HG02588 (cell line): Measurements from ENCODE around the gene SPDEF.

Source experiments
- ATAC-seq: cut with Tn5 transposase; IDR thresholded peaks from one replicate; pipeline ENCODE4 v1.9.1; 2021; ENCODE audit warnings: mild to moderate bottlenecking, moderate library complexity; ENCODE audit not compliant: unreplicated experiment

Gene SPDEF

DNA sequence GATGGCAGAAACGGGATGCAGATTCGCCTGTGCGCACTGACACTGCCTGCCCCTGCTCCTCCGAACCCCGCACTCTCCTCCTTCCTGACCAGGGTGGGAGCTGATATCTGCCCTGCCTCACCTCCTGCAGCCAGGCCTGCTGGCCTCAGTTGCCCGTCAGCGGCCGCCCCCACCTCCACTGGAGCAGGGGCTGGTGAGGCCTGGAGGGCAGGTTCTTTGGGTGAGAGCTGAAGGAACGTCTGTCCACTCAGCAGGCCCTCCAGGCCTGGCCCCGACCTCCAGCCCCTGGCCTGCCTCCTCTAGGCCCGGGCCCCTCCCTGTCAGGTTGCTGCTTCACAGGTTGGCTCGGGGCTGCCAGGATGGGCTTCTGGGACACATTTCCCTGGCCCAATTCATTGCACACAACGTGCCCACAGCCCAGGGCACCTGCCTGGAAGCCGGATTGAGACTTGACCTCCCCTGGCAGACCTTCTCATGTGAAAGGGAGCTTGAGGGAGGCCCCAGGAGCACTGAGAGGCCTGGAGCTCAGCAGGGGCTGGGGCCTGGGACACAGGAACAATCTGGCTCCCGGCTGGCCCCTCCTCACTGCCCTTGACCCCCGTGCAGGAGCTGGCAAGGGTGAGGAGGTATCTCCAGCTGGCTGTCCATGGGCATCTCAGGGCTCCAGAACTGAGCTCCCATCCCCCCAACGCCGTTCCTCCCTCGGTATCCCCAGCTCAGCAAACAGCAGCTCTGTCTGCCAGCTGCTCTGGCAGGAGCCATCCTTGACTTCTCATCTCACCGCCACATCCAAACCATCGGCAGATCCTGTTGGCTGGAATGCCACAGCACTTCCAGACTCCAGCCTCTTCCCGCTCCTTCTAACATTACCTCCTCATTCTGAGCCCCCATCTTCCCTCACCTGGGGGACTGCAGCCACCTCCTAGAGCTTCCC, 39.5 kb downstream of the SPDEF start:
- ATAC-seq, result no peak

- ATAC-seq, result no peak
These were observed 40.4 kb downstream of the SPDEF start for GRCh38 chr6:34515473-34516387.

DNA sequence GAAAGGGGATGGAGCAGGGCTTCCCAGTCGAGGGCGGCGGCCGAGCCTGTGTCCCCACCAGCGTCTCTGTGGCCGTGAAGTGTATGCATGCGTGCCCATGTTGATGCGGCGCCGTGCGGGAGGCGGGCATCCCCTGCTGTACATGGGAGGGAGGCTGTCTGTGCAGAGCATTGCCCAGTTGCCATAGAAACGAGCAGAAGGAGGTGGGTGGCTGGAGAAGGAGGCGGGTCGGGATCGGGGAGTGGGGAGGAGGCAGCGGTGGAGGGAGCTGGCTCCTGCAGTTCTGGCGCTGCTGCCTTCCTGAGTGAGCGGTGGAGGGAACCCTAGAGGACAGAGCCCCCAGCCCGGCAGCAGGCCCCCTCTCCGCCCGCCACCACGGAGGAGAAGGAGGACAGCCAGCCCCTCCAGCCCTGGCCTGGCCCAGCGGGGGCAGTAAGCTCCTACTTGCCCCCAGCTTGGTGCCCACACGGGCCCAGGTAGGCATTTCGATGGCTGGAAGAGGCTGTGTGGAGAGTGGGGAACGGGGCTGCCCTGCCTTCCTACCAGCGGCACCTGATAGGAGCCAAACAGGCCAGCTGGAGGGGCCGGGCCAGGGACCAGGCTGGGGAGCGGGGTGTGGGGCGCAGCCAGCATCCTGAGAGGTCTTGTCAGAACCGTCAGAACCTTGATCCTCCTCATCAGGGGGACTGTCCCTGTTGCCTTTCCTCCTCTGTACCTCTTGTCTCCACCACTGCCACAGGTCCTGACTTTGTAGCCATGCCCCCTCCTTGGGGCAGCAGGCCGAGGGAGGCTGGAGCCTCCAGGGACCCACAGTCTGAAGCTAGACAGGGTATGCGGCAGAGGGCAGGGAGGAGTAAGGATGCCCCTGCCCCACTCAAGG, 41.3 kb downstream of the SPDEF start:
- no peak for ATAC-seq

GRCh38 chr6:34514112-34514511, 42.0 kb downstream of the SPDEF start:
- no peak for ATAC-seq

DNA sequence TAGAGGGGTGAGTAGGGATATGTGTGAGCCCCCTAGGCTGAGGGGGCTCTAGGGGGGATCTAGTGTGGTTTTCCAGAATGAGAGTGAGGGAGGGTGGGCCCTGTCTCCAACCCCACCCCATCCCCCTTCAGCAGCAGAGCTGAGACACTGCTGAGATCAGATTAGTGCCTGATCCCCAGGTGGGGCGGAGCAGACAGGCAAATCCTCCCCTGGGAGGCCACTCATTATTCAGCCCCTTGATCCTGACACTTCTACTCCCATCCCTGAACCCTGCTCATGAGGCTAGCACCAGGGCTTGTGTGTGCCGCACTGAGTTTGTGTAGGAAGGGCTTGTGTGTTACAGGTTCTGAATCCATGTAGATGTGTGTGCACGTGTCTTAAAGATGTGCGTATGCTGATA, 42.5 kb downstream of the SPDEF start:
- no peak for ATAC-seq

DNA sequence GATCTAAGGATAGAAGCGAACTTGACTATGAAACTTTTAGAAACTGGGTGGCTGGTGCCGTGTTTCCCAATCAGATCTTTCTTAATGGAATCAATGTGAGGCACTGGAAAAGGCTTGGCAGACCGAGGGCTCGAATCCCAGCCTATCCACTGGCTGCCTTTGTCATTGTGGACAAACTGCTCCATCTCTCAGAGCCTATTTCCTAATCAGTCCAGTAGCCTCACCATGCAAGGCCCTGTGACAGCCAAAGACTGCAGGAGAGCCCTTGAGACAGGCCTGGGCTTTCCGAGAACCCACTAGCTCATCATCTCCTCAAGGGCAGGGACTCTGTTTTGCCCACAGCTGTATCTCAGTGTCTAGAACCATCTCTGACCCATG, 43.4 kb downstream of the SPDEF start:
- ATAC-seq, result no peak

GRCh38 chr6:34511915-34512737, 44.0 kb downstream of the SPDEF start:
- no peak for ATAC-seq

DNA sequence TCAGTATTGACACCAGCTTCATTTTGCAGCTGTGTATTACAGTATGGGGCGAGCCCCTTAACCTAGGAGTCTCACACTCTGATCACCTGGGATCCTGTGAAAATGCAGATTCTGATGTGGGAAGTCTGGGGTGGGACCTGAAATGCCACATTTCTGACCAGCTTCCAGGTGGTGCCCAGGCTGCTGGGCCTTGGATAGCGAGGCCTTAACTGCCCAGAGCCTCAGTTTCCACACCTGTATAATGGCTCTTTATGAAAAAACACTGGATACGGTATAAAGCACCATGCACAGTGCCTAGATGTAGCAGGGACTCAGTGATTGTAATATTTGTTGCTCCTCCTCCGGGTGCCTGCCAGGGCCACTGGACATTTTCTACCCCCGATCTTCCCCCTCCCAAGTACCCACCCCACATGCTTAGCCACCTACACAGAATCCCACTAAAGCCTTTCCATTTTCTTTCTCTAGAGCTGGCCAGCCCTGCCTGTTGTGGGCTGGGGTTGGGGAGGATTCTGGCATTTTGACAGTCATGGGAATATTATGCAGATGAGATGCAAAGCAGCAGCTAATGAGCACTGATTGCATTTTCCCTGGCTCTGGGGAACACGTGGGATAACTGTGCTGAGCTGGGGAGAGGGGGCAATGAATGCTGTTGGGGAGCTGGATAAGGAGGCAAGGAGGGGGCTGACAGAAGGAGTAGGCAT, 44.8 kb downstream of the SPDEF start:
- ATAC-seq, result no peak

GRCh38 chr6:34510299-34510698, 45.8 kb downstream of the SPDEF start:
- ATAC-seq, result no peak

DNA sequence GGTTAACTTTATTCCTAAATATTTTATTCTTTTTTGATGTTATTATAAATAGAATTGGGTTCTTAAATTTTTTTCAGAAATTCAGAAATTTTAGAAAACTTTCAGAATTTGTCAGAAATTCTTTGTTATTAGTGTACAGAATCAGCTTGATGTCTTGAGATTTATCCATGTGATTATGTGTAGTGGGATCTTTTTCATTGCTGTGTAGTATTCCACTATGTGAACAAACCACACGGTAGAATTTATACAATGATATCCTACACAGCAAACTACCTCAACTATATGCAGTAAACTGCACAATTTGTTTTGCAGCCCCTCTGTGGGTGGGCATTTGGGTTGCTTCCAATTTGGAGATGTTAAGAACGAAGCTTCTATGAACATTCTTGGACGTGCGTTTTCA, 46.3 kb downstream of the SPDEF start:
- ATAC-seq, result no peak

- no peak for ATAC-seq
These were observed 47.7 kb downstream of the SPDEF start for GRCh38 chr6:34508425-34508824.

DNA sequence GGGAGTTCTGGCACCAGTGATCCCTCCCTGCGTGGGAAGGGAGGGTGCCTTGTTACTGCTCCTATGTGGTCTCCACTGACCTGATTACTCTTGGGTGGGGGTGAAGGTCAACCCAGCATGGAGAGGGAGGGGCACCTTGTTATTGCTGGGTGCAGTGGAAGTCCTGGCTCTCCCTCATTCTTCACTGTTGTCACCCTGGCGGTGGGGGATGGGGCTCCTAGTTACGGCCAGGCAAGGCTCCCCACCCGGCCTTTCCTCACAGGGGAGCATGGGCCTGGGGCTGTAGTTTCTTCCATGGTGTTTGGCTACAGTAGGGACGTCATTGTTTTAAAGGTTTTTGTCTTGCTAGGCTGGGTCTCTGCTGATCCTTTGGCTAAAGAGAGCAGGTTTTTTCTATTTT, 49.4 kb downstream of the SPDEF start:
- ATAC-seq, result no peak

DNA sequence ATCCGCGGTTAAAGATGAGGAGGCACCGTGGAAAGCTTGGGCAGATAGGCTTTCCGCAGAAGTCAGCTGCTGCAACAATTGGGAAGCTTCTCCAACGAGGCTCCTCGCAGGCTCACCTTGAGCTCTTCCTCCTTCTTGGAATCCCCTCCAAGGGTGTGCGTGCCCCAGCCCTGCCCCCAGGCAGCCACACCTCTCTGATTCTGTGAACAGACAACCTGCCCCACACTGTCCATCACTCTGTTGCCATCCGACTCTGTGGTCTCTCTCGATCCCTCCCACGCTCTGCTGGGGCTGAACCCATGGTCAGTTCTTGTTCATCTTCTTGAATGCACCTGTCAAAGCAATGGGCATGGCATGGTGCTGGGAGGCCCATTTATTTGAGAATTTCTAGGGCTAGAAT, 58.7 kb downstream of the SPDEF start:
- no peak for ATAC-seq

GRCh38 chr6:34496103-34496685, 59.9 kb downstream of the SPDEF start:
- ATAC-seq, result no peak

- ATAC-seq, result no peak
These were observed 61.2 kb downstream of the SPDEF start for GRCh38 chr6:34494973-34495372.

DNA sequence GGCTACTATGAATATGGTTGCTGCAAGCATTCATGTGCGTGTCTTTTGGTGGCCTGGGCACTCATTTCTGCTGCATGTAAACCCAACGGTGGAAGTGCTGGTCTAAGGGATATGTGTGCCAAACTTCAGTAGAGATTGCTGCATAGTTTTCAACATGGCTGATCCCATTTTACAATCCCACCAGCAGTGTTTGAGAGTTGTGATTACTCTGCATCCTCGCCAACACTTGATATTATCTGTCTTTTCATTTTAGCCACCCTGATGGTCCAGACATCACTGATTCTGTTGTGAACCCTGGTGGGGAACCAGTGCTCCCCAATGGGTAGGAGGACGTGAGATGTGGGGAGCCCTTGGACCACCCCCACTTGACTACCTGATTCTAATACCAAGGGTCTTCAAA, 62.8 kb downstream of the SPDEF start:
- no peak for ATAC-seq

DNA sequence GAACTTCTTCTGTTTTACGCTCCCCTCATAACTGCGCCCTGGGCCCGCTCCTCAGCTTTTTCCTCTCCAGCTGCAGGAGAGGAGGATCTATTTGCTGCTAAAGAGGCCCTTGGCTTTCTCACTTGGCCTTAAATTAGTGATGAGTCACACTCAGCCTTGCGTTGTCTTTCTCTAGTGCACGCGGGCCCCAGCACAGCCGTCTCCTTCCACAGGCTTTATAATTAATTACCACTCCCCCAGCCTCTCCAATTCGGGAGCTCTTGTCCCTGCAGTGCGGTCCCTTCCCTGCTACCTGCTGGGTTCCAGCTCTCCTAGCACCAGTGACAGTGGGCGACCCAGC, 65.1 kb downstream of the SPDEF start:
- no peak for ATAC-seq

DNA sequence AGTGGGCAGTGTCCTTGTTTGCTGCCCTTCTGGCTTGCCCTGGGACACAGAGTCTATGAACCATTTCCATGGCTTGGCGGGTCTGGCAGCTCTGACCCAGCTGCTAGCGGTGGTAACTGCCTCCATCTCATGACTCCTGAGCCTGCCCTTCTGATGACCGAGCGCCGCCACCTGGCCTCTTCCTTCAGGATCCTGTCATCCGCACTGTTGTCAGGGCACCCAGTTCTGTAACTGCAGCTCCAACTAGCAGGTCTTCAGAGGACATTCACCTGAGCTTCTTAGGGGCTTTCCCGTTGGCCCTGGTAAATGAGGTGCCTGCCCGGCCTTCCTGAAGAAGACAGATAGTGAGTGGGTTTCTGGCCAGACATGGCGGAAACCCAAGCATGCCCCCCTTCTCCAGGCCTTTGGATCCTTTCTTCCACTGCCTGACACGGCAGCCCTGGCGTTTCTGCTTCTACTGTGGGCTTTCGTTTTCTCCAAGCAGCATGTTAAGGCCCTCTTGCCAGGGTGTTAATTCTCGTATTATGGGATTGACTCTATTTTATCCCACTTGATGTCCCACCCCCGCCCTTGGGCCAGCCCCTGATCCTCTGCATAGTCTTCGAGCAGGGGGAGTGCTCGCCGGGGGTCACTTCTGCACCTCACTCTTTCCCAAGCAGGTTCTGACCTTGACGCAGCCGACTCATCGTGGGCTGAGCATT, 65.6 kb downstream of the SPDEF start:
- no peak for ATAC-seq
